Peyer's patch (tissue), 4 donors: ENCODE data around the gene CYSRT1.

Source experiments
- POLR2A ChIP-seq, 2 donors: fragments of 450-650 bp; IDR thresholded peaks; one replicate each; pipeline ENCODE4 v1.5.1; 2017; ENCODE audit warnings: antibody characterized with exemption in 2 of 2, mild to moderate bottlenecking in 2 of 2, moderate library complexity in 2 of 2
- TF ChIP-seq, protein P1 (sequence below), 6 experiments: fragments of 450-650 bp in 4 of 6; fragments of 200-600 bp in 2 of 6; sonication (generic) in 1 of 6; IDR thresholded peaks; one replicate each; pipeline ENCODE4 v1.5.1; 2017 to 2019; ENCODE audit warnings: antibody characterized with exemption in 6 of 6, mild to moderate bottlenecking in 3 of 6, moderate library complexity in 1 of 6

DNA sequence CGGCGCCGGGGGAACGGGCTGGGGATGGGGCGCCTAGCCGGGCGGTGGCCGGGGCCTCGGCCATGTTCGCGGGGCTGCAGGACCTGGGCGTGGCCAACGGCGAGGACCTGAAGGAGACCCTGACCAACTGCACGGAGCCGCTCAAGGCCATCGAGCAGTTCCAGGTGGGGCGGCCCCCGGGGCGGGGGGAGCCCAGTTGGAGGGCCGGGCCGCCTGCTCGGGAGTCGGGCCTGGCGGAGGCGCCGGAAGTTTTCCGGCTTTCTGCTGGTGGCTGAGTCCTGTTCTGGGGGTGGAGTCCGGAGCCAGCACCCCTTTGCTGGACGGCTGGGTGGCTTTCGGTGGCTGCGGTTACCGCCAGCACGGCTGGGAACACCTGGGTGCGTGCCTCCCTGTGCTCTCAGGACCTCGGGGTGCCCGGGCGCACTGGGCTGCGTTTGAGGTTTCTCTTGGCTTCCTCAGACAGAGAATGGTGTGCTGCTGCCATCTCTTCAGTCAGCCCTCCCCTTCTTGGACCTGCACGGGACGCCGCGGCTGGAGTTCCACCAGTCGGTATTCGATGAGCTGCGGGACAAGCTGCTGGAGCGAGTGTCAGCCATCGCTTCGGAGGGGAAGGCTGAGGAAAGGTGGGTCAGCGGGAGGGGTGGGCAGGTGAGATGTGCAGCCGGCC lies 30.6 kb downstream of the CYSRT1 start:
- TF ChIP-seq, protein P1, sequence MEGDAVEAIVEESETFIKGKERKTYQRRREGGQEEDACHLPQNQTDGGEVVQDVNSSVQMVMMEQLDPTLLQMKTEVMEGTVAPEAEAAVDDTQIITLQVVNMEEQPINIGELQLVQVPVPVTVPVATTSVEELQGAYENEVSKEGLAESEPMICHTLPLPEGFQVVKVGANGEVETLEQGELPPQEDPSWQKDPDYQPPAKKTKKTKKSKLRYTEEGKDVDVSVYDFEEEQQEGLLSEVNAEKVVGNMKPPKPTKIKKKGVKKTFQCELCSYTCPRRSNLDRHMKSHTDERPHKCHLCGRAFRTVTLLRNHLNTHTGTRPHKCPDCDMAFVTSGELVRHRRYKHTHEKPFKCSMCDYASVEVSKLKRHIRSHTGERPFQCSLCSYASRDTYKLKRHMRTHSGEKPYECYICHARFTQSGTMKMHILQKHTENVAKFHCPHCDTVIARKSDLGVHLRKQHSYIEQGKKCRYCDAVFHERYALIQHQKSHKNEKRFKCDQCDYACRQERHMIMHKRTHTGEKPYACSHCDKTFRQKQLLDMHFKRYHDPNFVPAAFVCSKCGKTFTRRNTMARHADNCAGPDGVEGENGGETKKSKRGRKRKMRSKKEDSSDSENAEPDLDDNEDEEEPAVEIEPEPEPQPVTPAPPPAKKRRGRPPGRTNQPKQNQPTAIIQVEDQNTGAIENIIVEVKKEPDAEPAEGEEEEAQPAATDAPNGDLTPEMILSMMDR (IDR thresholded peaks at IDR 0.05), result no peak
- no peak for TF ChIP-seq POLR2A (IDR thresholded peaks at IDR 0.05)
